GM20000 (cell line): ENCODE data around the gene MYL9.

Experiments
- DNase-seq: peaks from one replicate; pipeline ENCODE4 v3.0.0; 2012; ENCODE audit warnings: low spot score
- CTCF ChIP-seq: IDR thresholded peaks from 2 replicates; pipeline ENCODE4 v1.5.1; 2012; ENCODE audit warnings: mild to moderate bottlenecking, control low read depth; ENCODE audit errors: extremely low read depth, missing control alignments

MYL9 gene

GRCh38 chr20:36527331-36528125 is 13.8 kb upstream of the MYL9 start:
- no peak for TF ChIP-seq CTCF
- DNase-seq: no peak

- no peak for DNase-seq
- no peak for TF ChIP-seq CTCF
Observed at GRCh38 chr20:36528176-36528874, 13.0 kb upstream of the MYL9 start.

GRCh38 chr20:36528875-36529417 is 12.4 kb upstream of the MYL9 start:
- TF ChIP-seq CTCF: no peak
- no peak for DNase-seq

- no peak for DNase-seq
- TF ChIP-seq CTCF: no peak
Observed at GRCh38 chr20:36532388-36532787, 8.9 kb upstream of the MYL9 start.

- no peak for DNase-seq
- no peak for TF ChIP-seq CTCF
Observed at GRCh38 chr20:36532822-36533221, 8.5 kb upstream of the MYL9 start.

GRCh38 chr20:36538026-36538722 is 3.1 kb upstream of the MYL9 start:
- TF ChIP-seq CTCF: no peak
- DNase-seq: no peak
